Stimulated activated CD4-positive, alpha-beta T cell treated with anti-CD3 and anti-CD28 coated beads, Interleukin-1b, Interleukin-23, amount 100 ng/mL, for 24 hours (primary cell): Measurements from ENCODE around the gene KCTD8.
"Not testable (repeated sequence)": the region's sequence is repeated elsewhere in the genome, so short reads cannot be mapped to it uniquely, and the experiment has no call there.

Source experiments
- DNase-seq, 4 experiments: peaks; one replicate each; pipeline ENCODE4 v3.0.0-alpha.2; 2020; ENCODE audit warnings: low read depth in 4 of 4, low spot score in 1 of 4

Gene KCTD8

DNA sequence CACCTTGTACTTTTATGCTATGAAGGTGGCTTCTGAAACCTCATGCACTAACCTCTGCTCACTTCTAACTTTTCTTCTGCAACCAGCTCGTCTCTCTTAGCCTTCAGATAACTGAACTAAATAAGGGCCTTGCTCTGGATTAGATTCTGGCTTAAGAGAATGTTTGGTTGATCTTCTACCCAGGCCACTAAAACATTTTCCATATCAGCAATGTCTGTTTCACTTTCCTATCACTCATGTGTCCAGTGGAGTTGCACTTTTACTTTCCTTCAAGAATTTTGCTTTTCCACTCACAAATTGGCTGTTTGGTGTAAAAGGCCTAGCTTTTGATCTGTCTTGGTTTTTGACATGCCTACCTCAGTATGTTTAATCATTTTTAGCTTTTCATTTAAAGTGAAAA lies 105.8 kb downstream of the KCTD8 start:
- DNase-seq = no peak

DNA sequence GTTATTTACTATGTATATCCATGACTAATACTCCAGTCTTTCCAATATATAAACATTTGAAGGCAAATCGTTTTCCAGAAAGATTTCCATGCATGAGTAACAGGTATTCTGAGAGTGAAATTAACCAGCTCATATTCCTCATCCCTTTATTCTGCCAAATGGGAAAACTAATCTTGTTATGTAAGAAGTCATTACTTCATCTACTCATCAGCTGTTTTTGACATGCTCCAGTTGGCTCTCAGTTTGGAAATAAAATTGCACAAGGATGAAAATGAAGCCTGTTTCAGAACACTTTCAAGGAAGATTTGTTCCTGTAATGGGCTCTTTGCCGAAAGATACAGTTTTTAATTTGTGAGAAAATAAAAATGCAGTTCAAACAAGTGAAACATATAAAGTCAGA lies 121.9 kb downstream of the KCTD8 start:
- DNase-seq = no peak

DNA sequence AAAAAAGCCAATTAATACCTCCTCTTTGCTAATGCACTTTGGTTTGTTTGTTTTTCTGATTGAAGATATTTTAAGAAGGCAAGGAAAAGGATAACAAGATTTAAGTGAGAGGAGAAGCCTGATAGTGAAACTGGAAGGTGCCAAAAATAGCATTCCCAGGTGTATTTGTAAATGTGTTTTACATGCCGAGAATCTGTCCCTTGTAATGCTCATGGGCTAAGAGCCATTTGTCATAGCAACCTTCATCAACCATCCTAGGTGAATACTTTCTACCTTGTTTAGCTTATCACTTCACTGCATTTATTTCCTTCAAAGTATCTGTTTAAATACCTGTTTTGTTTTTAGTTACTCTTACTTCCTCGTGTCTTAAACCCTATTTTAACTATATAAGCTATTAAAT lies 127.8 kb downstream of the KCTD8 start:
- DNase-seq = no peak

DNA sequence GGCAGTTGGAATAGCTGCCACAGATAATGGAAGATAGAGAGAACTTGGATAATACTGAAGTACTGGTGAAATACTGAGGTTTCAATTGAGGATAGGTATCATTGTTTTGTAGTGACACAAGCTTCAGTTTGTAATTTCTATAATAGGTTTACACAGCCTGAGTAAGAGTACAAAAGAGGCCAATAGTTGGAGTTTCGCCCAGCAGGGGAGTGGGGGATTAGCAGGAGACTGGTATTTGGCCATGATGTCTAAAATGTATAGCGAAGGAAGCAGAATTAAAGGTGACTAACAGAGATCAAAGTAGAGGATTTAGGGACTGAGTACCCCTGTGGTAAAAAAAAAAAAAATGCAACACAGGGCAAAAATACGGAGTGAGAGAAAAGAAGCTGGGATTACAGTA lies 129.5 kb downstream of the KCTD8 start:
- DNase-seq = no peak

DNA sequence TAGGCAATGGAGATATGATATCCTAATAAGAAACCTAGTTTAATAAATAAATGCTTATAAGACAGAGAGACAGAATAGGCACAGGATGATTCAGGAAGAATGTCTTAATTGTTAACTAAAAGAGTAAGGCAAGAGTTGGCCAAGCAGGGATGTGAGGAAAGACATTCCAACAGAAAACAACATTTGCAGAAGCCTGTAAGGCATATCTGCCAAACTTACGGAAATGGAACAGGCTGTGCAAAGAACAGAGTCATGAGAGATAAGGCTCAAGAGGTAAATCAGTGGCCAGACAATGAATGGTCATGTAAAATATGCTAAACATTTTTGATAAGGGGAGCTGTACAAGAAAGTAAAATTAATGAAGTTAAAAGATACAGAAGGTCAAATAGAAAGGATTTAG lies 134.9 kb downstream of the KCTD8 start:
- no peak for DNase-seq

DNA sequence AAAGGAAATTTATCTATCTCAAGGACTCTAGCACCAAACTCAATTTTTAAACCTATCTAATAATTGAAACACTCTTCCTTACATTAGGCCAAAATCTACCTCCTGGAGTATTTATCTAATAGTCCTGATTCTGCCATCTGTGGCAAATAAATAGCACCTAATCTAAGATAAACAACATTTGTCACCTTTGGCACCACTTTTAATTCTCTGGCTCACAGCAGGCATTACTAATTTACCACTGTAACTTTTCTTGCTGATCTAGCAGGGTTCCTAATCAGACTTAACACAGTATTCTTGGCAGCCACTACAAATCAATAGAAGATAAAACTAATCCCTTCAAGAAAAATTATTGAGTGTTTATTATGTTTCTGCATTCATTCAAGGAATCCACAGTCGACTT lies 161.1 kb downstream of the KCTD8 start:
- DNase-seq = no peak

DNA sequence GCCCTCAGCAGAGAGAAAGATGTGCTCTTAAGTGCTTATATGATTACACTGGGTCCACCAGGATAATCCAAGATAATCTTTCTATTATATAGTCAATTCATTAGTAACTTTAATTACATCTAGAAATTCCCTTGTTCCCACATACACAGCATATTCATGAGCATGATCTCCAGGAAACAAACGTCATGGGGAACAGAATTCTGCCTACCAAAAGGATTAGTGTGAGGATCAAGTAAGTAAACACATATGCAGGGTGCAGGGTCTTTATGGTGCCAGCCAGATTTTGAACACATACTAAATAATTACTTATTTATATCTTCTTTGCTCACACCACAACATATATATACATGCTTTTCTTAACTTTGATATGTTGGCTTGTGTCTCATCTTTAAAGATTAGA lies 169.1 kb downstream of the KCTD8 start:
- DNase-seq = no peak

DNA sequence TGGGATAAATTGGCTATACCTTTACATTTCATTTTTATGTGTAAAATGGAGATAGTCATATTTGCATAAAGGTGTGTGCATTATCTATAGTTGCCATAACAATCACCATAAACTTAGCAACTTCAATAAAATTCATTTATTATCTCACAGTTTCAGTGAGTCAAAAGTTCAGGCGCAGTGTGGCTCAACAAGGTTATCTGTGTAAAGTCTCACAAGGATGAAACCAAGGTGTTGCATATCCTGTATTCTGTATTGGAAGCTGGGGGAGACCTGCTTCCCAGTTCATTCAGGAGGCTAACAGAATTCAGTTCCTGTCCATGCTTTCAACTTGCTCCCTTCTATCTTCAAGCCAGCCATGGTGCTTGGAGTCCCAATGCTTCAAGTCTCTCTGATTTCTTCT lies 169.5 kb downstream of the KCTD8 start:
- DNase-seq = no peak

DNA sequence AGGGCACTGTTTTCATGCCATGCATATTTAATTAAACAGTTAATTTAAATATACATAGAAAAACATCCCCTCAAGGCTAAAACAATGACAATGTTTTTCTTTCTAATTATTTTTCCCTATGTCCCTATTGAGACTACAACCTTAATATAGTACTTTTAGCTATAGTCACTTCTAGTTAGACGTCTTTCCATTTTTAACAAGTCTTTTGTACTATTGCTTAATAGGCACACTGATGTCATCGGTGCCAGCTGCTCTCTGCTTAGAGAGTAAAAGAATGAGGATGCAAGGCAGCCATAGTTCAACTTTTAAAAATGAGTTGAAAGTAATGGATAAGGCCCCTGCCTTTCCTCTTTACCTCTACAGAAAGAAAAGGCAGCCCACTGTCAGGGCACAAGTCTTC lies 191.1 kb downstream of the KCTD8 start:
- no peak for DNase-seq

DNA sequence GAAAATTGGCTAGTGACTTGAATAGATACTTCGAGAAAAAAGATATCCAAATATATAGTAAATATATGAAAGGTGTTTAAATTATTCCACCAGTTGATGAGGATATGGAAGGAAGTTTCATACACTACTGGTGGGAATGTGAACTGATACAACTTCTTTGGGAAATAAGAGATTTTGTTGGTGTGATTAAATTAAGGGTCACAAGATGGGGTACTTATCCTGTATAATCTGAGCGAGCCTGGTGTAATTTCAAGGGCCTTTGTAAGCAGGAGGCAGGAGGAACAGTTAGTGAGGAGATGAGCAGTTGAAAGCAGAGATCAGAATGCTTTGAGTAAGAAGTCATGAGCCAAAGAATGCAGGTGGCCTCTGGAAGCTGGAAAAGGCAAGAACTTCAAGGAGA lies 192.2 kb downstream of the KCTD8 start:
- DNase-seq = no peak

DNA sequence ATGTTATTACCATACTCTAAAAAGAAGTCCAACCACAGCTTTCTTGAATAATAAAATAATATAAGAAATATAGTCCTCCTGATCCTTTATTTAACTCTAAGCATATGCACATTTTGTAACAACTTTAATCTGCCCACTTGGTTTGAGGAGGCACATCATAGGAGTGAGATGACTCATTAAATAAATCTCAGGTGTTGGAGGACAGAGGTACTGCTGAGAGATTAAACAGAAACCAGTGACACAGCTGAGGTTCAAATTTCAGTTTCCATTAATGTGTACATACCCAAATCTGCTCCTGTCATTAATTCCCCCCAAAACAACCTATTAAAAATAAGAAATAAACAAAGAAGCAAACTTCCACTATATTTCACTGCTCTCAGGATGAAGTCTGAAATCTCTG lies 211.0 kb downstream of the KCTD8 start:
- DNase-seq = no peak

DNA sequence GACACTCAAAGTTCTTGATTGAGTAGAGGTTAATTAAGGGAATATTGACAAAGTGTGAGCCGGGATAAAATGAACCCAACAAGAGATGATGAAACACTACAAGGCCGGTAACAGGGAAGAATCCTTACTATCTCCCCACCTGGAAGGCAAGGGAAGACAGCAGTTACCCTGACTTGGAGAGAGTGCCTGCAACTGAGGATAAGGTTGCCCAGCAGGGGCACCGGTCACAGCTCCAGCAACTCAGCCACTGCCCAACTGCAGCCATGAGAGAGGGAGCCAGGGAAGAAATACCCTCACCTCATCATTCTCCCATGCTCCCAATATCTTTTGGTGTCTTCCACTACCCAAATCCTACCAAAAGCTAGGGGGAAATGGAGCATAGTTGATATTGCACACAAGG lies 212.7 kb downstream of the KCTD8 start:
- DNase-seq = no peak

DNA sequence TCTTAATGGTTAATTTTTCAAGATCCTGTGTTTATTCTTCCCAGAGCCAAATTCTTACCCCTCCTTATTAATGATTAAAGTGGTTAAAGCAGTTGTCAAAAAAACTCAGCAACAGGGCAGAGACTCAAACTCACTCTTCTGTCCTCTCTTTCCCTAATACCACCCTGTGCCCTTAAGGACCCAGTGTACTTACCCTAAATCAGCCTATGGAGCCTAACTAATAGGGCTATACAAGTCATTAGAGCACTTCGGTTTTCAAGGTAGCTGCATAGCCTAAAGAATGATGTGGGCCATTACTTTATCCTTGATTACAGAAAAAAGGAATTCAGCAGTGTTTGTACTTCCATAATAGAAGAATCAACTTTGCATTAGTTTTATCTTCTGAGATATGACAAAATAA lies 216.3 kb downstream of the KCTD8 start:
- DNase-seq = no peak

DNA sequence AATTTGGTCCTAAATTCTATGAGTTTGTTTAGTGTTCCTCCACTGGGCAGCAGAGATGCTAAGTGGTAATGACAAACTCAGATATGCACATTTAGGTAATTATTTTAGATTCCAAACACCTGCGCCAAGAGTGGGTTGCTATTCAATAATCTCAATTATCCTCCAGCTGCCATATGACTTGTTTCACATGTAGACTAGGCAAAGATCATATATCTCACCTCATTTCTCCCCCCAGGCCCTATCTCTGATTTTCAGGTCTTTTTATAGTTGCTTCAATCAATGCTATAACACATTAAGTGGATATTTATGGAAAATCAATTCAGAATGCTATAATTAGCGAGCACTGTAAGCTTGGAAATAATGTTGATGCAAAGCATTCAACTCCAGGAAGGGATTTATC lies 217.6 kb downstream of the KCTD8 start:
- DNase-seq = no peak

DNA sequence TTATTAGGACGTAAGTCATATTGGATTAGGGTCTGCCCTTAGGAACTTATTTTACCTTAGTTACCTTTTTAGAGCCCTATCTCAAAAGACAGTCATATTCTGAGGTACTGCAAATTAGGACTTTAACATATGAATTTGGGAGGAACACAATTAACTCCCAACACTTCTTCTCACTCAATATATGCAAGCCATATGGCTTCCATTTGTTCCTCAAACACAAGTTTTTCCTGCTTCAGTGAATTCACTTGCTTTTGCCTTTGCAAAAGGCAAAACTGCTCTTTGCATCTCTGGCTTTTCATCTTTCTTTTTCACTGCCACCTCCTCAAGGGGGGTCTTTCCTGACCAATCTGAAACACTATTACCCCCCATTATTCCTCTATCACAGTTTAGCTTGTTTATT lies 220.3 kb downstream of the KCTD8 start:
- DNase-seq = no peak

DNA sequence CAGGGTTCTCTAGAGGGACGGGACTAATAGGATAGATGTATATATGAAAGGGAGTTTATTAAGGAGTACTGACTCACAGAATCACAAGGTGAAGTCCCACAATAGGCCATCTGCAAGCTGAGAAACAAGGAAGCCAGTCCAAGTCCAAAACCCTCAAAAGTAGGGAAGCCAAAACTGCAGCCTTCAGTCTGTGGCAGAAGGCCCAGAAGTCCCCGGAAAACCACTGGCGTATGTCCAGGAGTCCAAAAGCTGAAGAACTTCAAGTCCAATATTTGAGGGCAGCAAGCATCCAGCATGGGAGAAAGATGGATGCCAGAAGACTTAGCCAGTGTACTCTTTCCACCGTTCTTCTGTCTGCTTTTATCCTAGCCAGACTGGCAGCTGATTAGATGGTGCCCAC lies 227.2 kb downstream of the KCTD8 start:
- no peak for DNase-seq

DNA sequence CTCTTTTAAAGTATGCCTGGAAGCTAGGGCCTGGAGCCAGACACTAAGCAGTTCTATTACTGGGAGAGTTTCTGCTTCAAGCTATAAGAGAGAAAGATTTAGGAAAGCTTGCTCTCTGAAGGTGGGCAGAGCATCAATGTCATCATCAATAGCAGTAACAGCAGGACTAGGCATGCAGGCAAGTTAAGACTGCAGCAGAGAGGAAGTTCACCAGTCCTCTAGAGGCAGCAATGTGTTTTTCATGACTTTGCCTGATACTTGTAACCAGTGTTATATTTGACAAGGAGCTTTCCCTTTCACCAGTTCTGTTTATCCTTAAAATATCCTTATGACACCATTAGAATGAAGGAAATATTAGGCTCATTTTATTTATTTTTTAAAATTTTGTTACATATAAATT lies 237.9 kb downstream of the KCTD8 start:
- no peak for DNase-seq

DNA sequence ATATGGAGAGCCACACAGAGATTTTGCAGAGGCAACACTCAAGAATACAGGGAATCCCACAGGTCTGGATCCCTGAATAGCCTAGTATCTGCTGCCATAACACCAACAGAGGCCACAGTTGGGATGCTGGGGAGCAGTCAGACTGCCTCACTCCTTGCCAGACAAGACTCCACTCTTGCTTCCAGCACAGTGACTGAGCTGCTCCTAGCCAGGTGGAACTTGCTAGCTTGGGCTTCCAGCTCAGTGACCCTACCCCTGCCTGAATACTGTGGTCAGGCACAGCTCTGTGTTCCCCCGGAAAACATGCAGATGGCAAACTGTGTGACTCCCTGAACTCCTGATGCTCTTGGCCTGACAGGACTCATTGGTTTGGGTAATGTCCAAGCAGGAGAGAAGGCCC lies 251.8 kb downstream of the KCTD8 start:
- no peak for DNase-seq

DNA sequence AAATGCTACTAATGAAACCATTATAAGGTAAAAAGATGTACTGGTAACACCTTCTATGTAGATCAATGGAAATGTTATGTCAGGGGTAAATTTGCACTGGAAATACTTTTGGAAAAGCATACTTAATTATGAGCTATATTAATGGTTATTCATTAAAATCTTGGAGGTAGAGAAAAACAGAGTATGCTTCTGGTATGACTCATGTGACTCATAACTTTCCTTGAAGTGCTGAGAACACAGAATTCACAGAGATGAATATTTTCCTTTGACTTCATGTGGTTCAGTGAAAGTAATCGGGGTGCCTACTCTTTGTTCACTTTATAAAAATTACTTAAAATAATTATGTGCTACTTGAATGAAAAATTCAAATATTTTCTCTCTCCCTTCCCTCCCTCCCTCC lies 254.2 kb downstream of the KCTD8 start:
- DNase-seq = no peak

DNA sequence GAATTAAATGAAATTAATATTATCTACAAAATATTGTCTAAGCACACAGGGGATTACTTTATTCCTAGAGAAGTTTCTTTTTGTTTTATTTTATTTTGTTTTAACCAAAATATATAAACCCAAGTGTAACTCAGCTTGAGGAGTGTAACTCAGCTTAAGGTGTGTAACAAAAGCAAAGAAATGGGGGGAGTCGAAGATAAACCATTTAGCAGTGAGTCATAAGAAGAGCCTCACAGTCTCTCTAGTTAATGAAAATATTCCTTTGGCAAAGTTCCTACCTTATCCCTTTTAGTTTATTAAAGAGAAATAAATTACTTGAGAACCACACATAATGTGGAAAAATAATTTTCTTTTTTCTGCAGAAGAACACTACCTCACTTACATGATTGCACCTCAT lies 261.8 kb downstream of the KCTD8 start:
- DNase-seq = no peak

DNA sequence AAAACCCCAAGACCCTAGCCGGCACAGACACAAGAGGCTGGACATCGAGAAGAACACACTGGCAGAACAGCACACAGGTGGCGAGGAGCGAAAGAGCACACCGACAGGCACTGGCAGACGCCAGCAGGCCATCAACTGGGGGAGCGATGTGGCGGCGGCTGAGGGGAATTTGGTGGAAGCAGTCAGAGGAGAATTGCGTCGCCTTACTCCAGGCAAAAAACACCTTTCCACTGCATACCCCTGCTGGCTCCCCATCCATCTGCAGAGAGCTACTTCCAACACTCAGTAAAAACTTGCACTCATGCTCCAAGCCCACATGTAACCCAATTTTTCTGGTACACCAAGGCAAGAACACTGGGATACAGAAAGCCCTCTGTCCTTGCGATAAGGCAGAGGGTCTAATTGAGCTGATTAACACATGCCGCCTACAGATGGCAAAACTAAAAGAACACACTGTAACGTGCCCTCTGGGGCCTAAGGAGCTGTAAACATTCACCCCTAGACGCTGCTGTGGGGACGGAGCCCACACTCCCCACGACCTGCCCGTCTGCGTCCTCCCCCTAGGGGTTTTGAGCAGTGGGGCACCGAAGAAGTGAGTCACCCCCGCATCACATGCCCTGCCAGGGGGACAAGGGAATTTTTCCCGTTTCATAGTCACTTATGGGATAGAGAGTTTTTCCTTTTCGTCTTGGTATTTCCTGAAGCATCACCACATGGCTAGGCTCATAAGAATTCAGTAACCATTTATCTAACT lies 262.3 kb downstream of the KCTD8 start:
- no peak for DNase-seq

DNA sequence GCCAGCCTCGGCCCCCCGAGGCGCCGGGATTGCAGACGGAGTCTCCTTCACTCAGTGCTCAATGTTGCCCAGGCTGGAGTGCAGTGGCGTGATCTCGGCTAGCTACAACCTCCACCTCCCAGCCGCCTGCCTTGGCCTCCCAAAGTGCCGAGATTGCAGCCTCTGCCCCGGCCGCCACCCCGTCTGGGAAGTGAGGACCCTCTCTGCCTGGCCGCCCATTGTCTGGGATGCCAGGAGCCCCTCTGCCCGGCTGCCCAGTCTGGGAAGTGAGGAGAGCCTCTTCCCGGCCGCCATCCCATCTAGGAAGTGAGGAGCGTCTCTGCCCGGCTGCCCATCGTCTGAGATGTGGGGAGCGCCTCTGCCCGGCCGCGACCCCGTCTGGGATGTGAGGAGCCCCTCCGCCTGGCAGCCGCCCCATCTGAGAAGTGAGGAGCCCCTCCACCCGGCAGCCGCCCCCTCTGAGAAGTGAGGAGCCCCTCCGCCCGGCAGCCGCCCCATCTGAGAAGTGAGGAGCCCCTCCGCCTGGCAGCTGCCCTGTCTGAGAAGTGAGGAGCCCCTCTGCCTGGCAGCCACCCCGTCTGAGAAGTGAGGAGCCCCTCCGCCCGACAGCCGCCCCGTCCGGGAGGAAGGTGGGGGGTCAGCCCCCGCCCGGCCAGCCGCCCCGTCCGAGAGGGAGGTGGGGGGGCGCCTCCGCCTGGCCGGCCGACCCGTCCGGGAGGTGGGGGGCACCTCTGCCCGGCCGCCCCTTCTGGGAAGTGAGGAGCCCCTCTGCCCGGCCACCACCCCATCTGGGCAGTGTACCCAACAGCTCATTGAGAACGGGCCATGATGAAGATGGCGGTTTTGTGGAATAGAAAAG lies 266.9 kb downstream of the KCTD8 start:
- DNase-seq = not testable (repeated sequence)

DNA sequence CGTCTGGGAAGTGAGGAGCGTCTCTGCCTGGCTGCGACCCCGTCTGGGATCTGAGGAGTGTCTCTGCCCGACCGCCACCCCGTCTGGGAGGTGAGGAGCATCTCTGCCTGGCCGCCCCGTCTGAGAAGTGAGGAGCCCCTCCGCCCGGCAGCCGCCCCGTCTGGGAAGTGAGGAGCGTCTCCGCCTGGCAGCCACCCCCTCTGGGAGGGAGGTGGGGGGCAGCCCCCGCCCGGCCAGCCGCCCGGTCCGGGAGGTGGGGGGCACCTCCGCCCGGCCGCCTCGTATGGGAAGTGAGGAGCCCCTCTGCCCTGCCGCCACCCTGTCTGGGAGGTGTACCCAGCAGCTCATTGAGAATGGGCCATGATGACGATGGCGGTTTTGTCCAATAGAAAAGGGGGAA lies 280.8 kb downstream of the KCTD8 start:
- DNase-seq = not testable (repeated sequence)
